Right atrium auricular region (tissue), 2 donors: ENCODE data around the gene SACM1L. TPM values are rescaled to one million over a fixed set of nuclear protein-coding genes. Genes with fewer than 3 reads are reported as not detected.
"Not testable (repeated sequence)": the region's sequence is repeated elsewhere in the genome, so short reads cannot be mapped to it uniquely, and the experiment has no call there.

Source experiments
- DNase-seq: peaks from one replicate; pipeline ENCODE4 v3.0.0-alpha.2; 2019; ENCODE audit warnings: low spot score
- H3K27ac ChIP-seq, 2 donors: fragments of 200-600 bp; sonication (generic); 1 replicate in 1 of 2; 2 replicates in 1 of 2; pipeline ENCODE4 v1.5.1; 2016 to 2019
- H3K27me3 ChIP-seq, 2 donors: fragments of 200-600 bp; sonication (generic); one replicate each; pipeline versions ENCODE4 v1.5.1 to v1.6.0; 2017 to 2019
- H3K36me3 ChIP-seq: fragments of 200-600 bp; sonication (generic); one replicate; pipeline ENCODE4 v1.5.1; 2016
- H3K4me1 ChIP-seq, 2 donors: fragments of 200-600 bp; sonication (generic); one replicate each; pipeline versions ENCODE4 v1.5.1 to v1.6.0; 2017 to 2019
- H3K4me3 ChIP-seq, 2 donors: fragments of 200-600 bp; sonication (generic); 1 replicate in 1 of 2; 2 replicates in 1 of 2; pipeline ENCODE4 v1.5.1; 2017 to 2019; ENCODE audit warnings: mild to moderate bottlenecking in 1 of 2, moderate library complexity in 1 of 2
- H3K9me3 ChIP-seq, 2 donors: fragments of 200-600 bp; sonication (generic); one replicate each; pipeline ENCODE4 v1.5.1; 2019
- CTCF ChIP-seq, 2 donors: fragments of 200-600 bp; sonication (generic); IDR thresholded peaks; one replicate each; pipeline ENCODE4 v1.5.1; 2019; ENCODE audit warnings: antibody characterized with exemption in 2 of 2
- total RNA-seq, 2 donors: library from RNA; depleted of rRNA; stranded (reverse); fragments of >200 nt; gene quantifications; one replicate each; pipeline ENCODE4 v1.1.0, GENCODE V29; 2016

SACM1L gene
- total RNA-seq, 2 donors from 2014 or later = 16.6 to 18.7 TPM

- H3K4me1 ChIP-seq = peaks cover 0 to 17% of the 10 kb centered on the region in 2 donors
- no peaks in the 10 kb centered on the region for H3K27me3 ChIP-seq
- no peak for TF ChIP-seq CTCF (IDR thresholded peaks at IDR 0.05)
- no peaks in the 10 kb centered on the region for H3K36me3 ChIP-seq
- no peak overlapping the region for H3K4me3 ChIP-seq
- H3K9me3 ChIP-seq = no peaks in the 10 kb centered on the region
- no peak for DNase-seq
- H3K27ac ChIP-seq = no peak overlapping the region
These were observed 4.8 kb upstream of the SACM1L start for GRCh38 chr3:45684327-45684892.

GRCh38 chr3:45685722-45686121, 3.5 kb upstream of the SACM1L start:
- H3K27me3 ChIP-seq, H3K36me3 ChIP-seq, H3K9me3 ChIP-seq, DNase-seq, H3K27ac ChIP-seq, H3K4me3 ChIP-seq: not testable (repeated sequence)
- peaks cover 0 to 18% of the 10 kb centered on the region in 2 donors for H3K4me1 ChIP-seq

GRCh38 chr3:45686850-45687249, 2.3 kb upstream of the SACM1L start:
- H3K36me3 ChIP-seq = no peaks in the 10 kb centered on the region
- H3K27ac ChIP-seq = no peak overlapping the region
- H3K4me3 ChIP-seq = no peak overlapping the region
- no peak for TF ChIP-seq CTCF (IDR thresholded peaks at IDR 0.05)
- H3K27me3 ChIP-seq = no peaks in the 10 kb centered on the region
- no peak for DNase-seq
- H3K9me3 ChIP-seq = no peaks in the 10 kb centered on the region
- peaks cover 0 to 27% of the 10 kb centered on the region in 2 donors for H3K4me1 ChIP-seq

- Histone ChIP-seq H3K4me1 (peaks cover 0 to 28% of the 10 kb centered on the region in 2 donors), H3K27ac (peak overlapping the region in 1 of 2 donors; percentile 89), H3K9me3 (no peaks in the 10 kb centered on the region), H3K36me3 (no peaks in the 10 kb centered on the region), H3K4me3 (peak overlapping the region; percentile 70 to 78), H3K27me3 (no peaks in the 10 kb centered on the region)
- TF ChIP-seq CTCF (IDR thresholded peaks at IDR 0.05) = no peak
- DNase-seq = no peak
These were observed 1.4 kb upstream of the SACM1L start for GRCh38 chr3:45687828-45688193.

- Histone ChIP-seq H3K27me3 (no peaks in the 10 kb centered on the region), H3K4me1 (peaks cover 0 to 33% of the 10 kb centered on the region in 2 donors), H3K36me3 (no peaks in the 10 kb centered on the region), H3K4me3 (peak overlapping the region; percentile 70 to 78), H3K27ac (peak overlapping the region; percentile 89 to 90), H3K9me3 (no peaks in the 10 kb centered on the region)
- no peak for DNase-seq
- TF ChIP-seq CTCF (IDR thresholded peaks at IDR 0.05) = no peak
These were observed 858 bp upstream of the SACM1L start for GRCh38 chr3:45688194-45688881.

GRCh38 chr3:45689787-45690145, 570 bp downstream of the SACM1L start:
- H3K27me3 ChIP-seq = no peaks in the 10 kb centered on the region
- peaks cover 0 to 46% of the 10 kb centered on the region in 2 donors for H3K4me1 ChIP-seq
- TF ChIP-seq CTCF (IDR thresholded peaks at IDR 0.05) = no peak
- H3K27ac ChIP-seq = peak overlapping the region; percentile 89 to 90
- no peaks in the 10 kb centered on the region for H3K9me3 ChIP-seq
- peak overlapping the region; percentile 70 to 78 for H3K4me3 ChIP-seq
- no peak for DNase-seq
- no peaks in the 10 kb centered on the region for H3K36me3 ChIP-seq
